GM23248 (cell line): ENCODE measurements around the gene KDM2A. TPM values are rescaled to one million over a fixed set of nuclear protein-coding genes. Genes with fewer than 3 reads are reported as not detected.
A peak's percentile ranks its signal among the peaks of the same experiment; 100 is the strongest.

Source experiments
- DNase-seq: peaks from one replicate; pipeline ENCODE4 v3.0.0-alpha.2; 2015
- H2AFZ ChIP-seq: fragments of 200-600 bp; sonication (generic); 2 replicates; pipeline ENCODE4 v1.6.1; 2016; ENCODE audit warnings: antibody characterized with exemption
- H3F3A ChIP-seq: fragments of 200-600 bp; sonication (generic); 2 replicates; pipeline ENCODE4 v1.6.1; 2016; ENCODE audit warnings: mild to moderate bottlenecking, antibody characterized with exemption, mixed run types; ENCODE audit not compliant: insufficient read depth
- H3K27ac ChIP-seq: fragments of 200-600 bp; sonication (generic); 2 replicates; pipeline ENCODE4 v1.5.1; 2016; ENCODE audit warnings: mild to moderate bottlenecking
- H3K27me3 ChIP-seq: fragments of 200-600 bp; sonication (generic); replicated peaks from 2 replicates; pipeline ENCODE4 v1.6.1; 2016; ENCODE audit warnings: mild to moderate bottlenecking; ENCODE audit not compliant: insufficient read depth
- H3K36me3 ChIP-seq: fragments of 200-600 bp; sonication (generic); 2 replicates; pipeline ENCODE4 v1.6.1; 2016; ENCODE audit warnings: low read depth, mild to moderate bottlenecking
- H3K4me1 ChIP-seq: fragments of 200-600 bp; sonication (generic); 2 replicates; pipeline ENCODE4 v1.6.1; 2016; ENCODE audit warnings: mild to moderate bottlenecking; ENCODE audit not compliant: insufficient read depth
- H3K4me2 ChIP-seq: fragments of 200-600 bp; sonication (generic); one replicate; pipeline ENCODE4 v1.6.1; 2016; ENCODE audit warnings: mild to moderate bottlenecking; ENCODE audit not compliant: unreplicated experiment
- H3K4me3 ChIP-seq: fragments of 200-600 bp; sonication (generic); 2 replicates; pipeline ENCODE4 v1.5.1; 2016; ENCODE audit warnings: mild to moderate bottlenecking
- H3K79me2 ChIP-seq: fragments of 200-600 bp; sonication (generic); 2 replicates; pipeline ENCODE4 v1.6.1; 2016; ENCODE audit warnings: mild to moderate bottlenecking; ENCODE audit not compliant: insufficient read depth
- H3K9ac ChIP-seq: fragments of 200-600 bp; sonication (generic); 2 replicates; pipeline ENCODE4 v1.6.1; 2016; ENCODE audit warnings: mild to moderate bottlenecking
- H3K9me2 ChIP-seq: fragments of 200-600 bp; sonication (generic); 2 replicates; pipeline ENCODE4 v1.6.1; 2016; ENCODE audit warnings: mixed run types, mild to moderate bottlenecking, moderate library complexity; ENCODE audit not compliant: insufficient read depth
- H3K9me3 ChIP-seq: fragments of 200-600 bp; sonication (generic); one replicate; pipeline ENCODE4 v1.6.1; 2017; ENCODE audit warnings: low read depth
- H4K20me1 ChIP-seq: fragments of 200-600 bp; sonication (generic); 2 replicates; pipeline ENCODE4 v1.6.0; 2016; ENCODE audit not compliant: insufficient read depth
- EZH2 ChIP-seq: fragments of 200-600 bp; sonication (generic); IDR thresholded peaks from 2 replicates; pipeline ENCODE4 v1.6.1; 2018; ENCODE audit warnings: antibody characterized with exemption, mild to moderate bottlenecking; ENCODE audit not compliant: insufficient read depth, poor library complexity, severe bottlenecking
- EZH2phosphoT487 ChIP-seq: fragments of 200-600 bp; sonication (generic); IDR thresholded peaks from 2 replicates; pipeline ENCODE4 v1.6.1; 2018; ENCODE audit warnings: antibody characterized with exemption, moderate library complexity, mild to moderate bottlenecking, low read depth; ENCODE audit not compliant: insufficient read depth
- WGBS, 2 experiments: methylation state at CpG; one replicate each; pipeline ENCODE4 v1.1.6; 2015 to 2017; ENCODE audit warnings: low lambda C conversion rate in 2 of 2, low coverage in 1 of 2; ENCODE audit errors: missing lambda C conversion rate in 2 of 2; 5-methylcytosine and 5-hydroxymethylcytosine counted together
- in situ Hi-C: fragments of 300-500 bp; cut with MboI; formaldehyde crosslinking; loops from 2 replicates; pipeline ENCODE4 v1.15.0; 2020
- polyA plus RNA-seq: library from polyadenylated mRNA; unstranded; fragments of >200 nt; fragmentation: Nextera tagmentation; extraction: Ambion mirVana; gene quantifications from 2 replicates; pipeline ENCODE4 v1.2.1, GENCODE V29; 2016
- total RNA-seq: library from RNA; depleted of rRNA; stranded (reverse); fragments of >200 nt; shearing (Covaris generic); gene quantifications from 2 replicates; pipeline ENCODE4 v1.2.3, GENCODE V29; 2014

Gene KDM2A
- total and polyA plus RNA-seq, 2 experiments from 2014 or later: 12.1 to 34.4 TPM

DNA sequence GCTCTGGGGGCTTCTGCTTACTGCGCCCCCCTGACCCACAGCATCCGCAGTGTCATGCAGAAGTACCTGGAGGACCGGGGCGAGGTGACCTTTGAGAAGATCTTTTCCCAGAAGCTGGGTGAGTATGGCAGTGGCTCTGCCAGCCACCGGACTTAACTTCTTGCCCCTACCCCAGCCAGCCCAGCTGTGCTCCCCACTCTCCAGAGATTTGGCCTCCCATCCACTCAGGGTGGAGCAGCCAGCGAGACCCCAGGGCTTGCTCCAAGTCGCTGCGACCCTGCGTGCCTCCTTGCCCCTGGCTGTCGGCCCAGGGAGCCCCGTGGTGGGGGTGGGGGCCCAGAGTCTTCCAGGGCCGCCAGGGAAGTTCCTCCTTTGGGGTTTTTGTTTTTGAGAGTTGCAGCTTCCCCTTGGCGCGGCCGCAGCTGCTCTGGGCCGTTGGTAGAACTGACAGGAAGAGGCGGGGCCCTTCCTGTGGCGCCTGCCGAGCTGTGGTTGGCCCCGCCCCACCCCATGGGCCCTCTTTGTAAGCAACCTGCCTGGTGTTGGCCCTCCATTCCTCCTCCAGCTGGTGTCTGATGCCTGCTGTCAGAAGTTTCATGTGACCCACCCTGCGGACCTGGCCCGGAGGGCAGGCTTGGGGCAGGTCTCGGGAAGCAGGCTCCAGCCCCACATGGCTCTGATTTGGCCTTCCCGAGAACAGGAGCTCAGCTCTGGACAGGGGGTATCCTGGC, 158.3 kb downstream of the KDM2A start:
- peak overlapping the region; percentile 94 for H3K4me2 ChIP-seq
- WGBS, 2 experiments: 15 to 23% methylated on average over 21 to 24 of the region's 24 CpGs
- peak overlapping the region; percentile 75 for H3K4me3 ChIP-seq
- H3K9me2 ChIP-seq: no peaks in the 10 kb centered on the region
- H3K9me3 ChIP-seq: no peaks in the 10 kb centered on the region
- H3K27me3 ChIP-seq: no peaks in the 10 kb centered on the region
- H3K27ac ChIP-seq: peak overlapping the region; percentile 87
- no peaks in the 10 kb centered on the region for H4K20me1 ChIP-seq
- H3F3A ChIP-seq: peaks cover 9% of the 10 kb centered on the region; the same call in 1 of the 2 replicates
- H2AFZ ChIP-seq: peak overlapping the region; percentile 70
- peaks cover 68% of the 10 kb centered on the region for H3K79me2 ChIP-seq
- H3K9ac ChIP-seq: peak overlapping the region; percentile 83
- H3K36me3 ChIP-seq: no peaks in the 10 kb centered on the region; the same call in 1 of the 2 replicates
- H3K4me1 ChIP-seq: peaks cover 13% of the 10 kb centered on the region
- in situ Hi-C loops: no loop called here
- peak; percentile 88 for DNase-seq
- no peak for TF ChIP-seq EZH2phosphoT487

DNA sequence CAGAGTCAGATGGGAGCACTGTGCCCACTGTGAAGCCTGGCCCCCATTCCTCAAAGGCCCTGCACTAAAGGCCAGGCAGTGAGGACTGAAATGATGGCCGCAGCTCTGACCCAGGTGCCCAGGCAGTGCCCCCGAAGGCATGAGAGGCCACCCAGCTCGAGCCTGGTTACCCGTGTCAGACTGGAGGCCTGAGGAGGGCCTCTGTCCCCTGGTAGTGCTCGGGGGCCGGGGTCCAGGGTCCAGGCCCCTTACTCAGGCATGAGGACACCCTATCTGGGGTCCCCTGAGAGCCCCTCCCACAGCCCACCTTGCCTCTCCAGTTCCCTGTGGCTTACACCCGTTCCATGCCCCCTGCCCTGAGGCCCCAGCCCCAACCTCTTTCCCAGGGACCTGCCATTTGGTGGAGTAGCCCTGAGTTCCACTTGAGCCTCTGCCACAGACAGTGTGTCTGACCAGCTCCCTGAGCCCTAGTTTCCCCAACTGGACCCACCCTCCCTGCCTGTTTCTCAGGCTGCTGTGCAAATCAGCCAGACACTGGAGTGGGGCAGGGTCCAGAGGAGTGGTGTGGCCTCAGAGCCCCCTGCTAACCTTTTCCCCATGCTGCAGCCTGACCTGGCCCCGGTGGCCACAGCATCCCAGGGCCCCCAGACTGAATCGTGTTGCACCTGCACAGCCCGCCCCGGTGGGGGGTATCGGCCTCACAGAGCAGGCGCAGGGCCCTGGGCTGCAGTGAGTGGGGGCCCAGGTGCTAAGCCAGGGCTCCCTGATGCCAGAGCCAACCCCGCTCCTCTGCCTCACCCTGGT, 159.3 kb downstream of the KDM2A start:
- 74 to 83% methylated on average over 10 to 14 of the region's 14 CpGs for WGBS, 2 experiments
- TF ChIP-seq EZH2phosphoT487: no peak
- TF ChIP-seq EZH2: no peak
- Histone ChIP-seq H3K27ac (peak overlapping the region; percentile 87; the same call in 1 of the 2 replicates), H3K9ac (peak overlapping the region; percentile 83), H3K4me2 (no peak overlapping the region), H3K27me3 (no peaks in the 10 kb centered on the region), H3K9me3 (no peaks in the 10 kb centered on the region), H3K36me3 (no peaks in the 10 kb centered on the region; the same call in 1 of the 2 replicates), H3K4me1 (peaks cover 13% of the 10 kb centered on the region), H4K20me1 (no peaks in the 10 kb centered on the region), H3K79me2 (peaks cover 59% of the 10 kb centered on the region), H3K4me3 (no peak overlapping the region), H3K9me2 (no peaks in the 10 kb centered on the region), H2AFZ (no peak overlapping the region), H3F3A (peaks cover 9% of the 10 kb centered on the region; the same call in 1 of the 2 replicates)
- DNase-seq: no peak
- in situ Hi-C loops: no loop called here

DNA sequence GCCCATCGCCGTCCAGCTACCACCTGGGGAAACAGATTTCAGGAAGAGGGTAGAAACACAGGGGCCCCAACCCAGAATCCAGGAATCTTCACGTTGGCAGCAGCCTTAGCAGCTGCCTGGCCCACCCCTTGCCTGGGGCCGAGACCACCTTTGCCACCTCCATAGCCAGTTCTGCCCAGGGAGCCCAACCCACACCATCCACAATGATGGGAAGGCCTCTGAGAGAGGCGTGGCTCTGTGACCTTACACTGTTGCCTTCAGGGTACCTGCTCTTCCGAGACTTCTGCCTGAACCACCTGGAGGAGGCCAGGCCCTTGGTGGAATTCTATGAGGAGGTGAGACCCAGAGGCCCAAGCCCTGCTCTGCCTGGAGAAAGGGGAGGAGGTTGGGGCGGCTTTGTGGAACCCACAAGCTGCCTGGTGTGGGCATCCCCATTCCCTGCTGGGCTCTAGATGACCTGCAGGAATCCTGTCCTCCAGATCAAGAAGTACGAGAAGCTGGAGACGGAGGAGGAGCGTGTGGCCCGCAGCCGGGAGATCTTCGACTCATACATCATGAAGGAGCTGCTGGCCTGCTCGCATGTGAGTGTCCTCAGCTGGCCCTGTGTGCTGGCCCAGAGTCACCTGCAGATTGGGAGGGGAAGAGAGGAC, 160.0 kb downstream of the KDM2A start:
- Histone ChIP-seq H3K4me1 (peaks cover 13% of the 10 kb centered on the region), H3K79me2 (peaks cover 51% of the 10 kb centered on the region), H3K9ac (no peak overlapping the region), H3K4me3 (no peak overlapping the region), H3F3A (peaks cover 9% of the 10 kb centered on the region; the same call in 1 of the 2 replicates), H3K4me2 (no peak overlapping the region), H3K27me3 (no peaks in the 10 kb centered on the region), H3K27ac (no peak overlapping the region), H2AFZ (no peak overlapping the region), H4K20me1 (no peaks in the 10 kb centered on the region), H3K9me2 (no peaks in the 10 kb centered on the region), H3K9me3 (no peaks in the 10 kb centered on the region), H3K36me3 (no peaks in the 10 kb centered on the region; the same call in 1 of the 2 replicates)
- TF ChIP-seq EZH2 (no peak), EZH2phosphoT487 (no peak)
- DNase-seq: no peak
- in situ Hi-C loops: no loop called here
- 90 to 100% methylated on average over 5 to 14 of the region's 14 CpGs for WGBS, 2 experiments

- no peak for DNase-seq
- WGBS, 2 experiments: 89% methylated on average over 15 of the region's 17 CpGs
- no peak overlapping the region for H2AFZ ChIP-seq
These were observed 160.7 kb downstream of the KDM2A start for GRCh38 chr11:67279589-67280340.

More at GRCh38 chr11:67279589-67280340, 160.7 kb downstream of the KDM2A start:
- Histone ChIP-seq H4K20me1 (no peaks in the 10 kb centered on the region), H3K9ac (no peak overlapping the region), H3K9me3 (no peaks in the 10 kb centered on the region), H3K9me2 (no peaks in the 10 kb centered on the region), H3K79me2 (peaks cover 44% of the 10 kb centered on the region), H3K4me3 (no peak overlapping the region), H3K4me1 (peaks cover 13% of the 10 kb centered on the region), H3K4me2 (no peak overlapping the region), H3F3A (peaks cover 9% of the 10 kb centered on the region; the same call in 1 of the 2 replicates), H3K27me3 (no peaks in the 10 kb centered on the region), H3K27ac (no peak overlapping the region), H3K36me3 (no peaks in the 10 kb centered on the region; the same call in 1 of the 2 replicates)
- in situ Hi-C loops: no loop called here
- TF ChIP-seq EZH2phosphoT487 (no peak), EZH2 (no peak)
